ENCODE measurements around the gene DDRGK1. TPM values are rescaled to one million over a fixed set of nuclear protein-coding genes. Genes with fewer than 3 reads are reported as not detected.

The DDRGK1 gene
- total and polyA plus RNA-seq, 2 of the 4 experiments (the other 2 are of a cell fraction): 12.2 to 29.6 TPM

GRCh38 chr20:3244613-3245012, 40.1 kb upstream of the DDRGK1 start:
- no peaks in the 10 kb centered on the region; the same call in 1 of the 2 replicates for H3K4me1 ChIP-seq (ENCODE audit: control insufficient read depth, insufficient read depth, low read length)
- H3K27me3 ChIP-seq (ENCODE audit: control insufficient read depth, insufficient read depth, low read length): peaks cover 10% of the 10 kb centered on the region; the same call in 1 of the 2 replicates
- H2AK9ac ChIP-seq (replicated peaks; ENCODE audit: low read depth, low read length, poor library complexity): no peak overlapping the region
- H3K56ac ChIP-seq (ENCODE audit: extremely low read depth, insufficient read depth, low read length): no peak overlapping the region
- H3K9me1 ChIP-seq (ENCODE audit: insufficient read depth, low read length): no peaks in the 10 kb centered on the region
- CTCF ChIA-PET: no interaction called here
- in situ Hi-C loops (cut with MboI; ENCODE audit: low sequenced_read_pairs) (no loop called here), dilution Hi-C loops (cut with HindIII; ENCODE audit: low sequenced_read_pairs, unreplicated experiment) (no loop called here), intact Hi-C loops (cut with micrococcal nuclease) (no loop called here)
- H3K23ac ChIP-seq (ENCODE audit: low read depth, low read length): no peak overlapping the region
- H2BK5ac ChIP-seq (ENCODE audit: low read depth, low read length, poor library complexity, severe bottlenecking): no peak overlapping the region
- H3K14ac ChIP-seq (replicated peaks; ENCODE audit: low read depth, low read length): no peak overlapping the region
- H3K4me2 ChIP-seq (ENCODE audit: low read depth, low read length): no peak overlapping the region
- DNase-seq (no peak), ATAC-seq (ENCODE audit: low read depth) (no peak)
- H2BK20ac ChIP-seq (ENCODE audit: low read depth, low read length): no peak overlapping the region
- no peaks in the 10 kb centered on the region for H3K9me3 ChIP-seq (ENCODE audit: control insufficient read depth, insufficient read depth, low read length)
- H2AK5ac ChIP-seq (ENCODE audit: low read depth, low read length): no peak overlapping the region
- no peaks in the 10 kb centered on the region for H4K20me1 ChIP-seq (ENCODE audit: insufficient read depth, low read length)
- no CpG with 5 or more reads among the region's 1 CpG for WGBS, 2 experiments (ENCODE audit: extremely low coverage in 2 of 2, insufficient read length in 1 of 2)
- no peak overlapping the region for H3K9ac ChIP-seq (ENCODE audit: low read depth, low read length)
- POLR2A ChIA-PET (ENCODE audit: unreplicated experiment): no interaction called here
- no peaks in the 10 kb centered on the region for H3K79me1 ChIP-seq (ENCODE audit: low read depth in 1 of 2, low read length in 2 of 2)
- no peak overlapping the region for H3K18ac ChIP-seq (ENCODE audit: low read depth, low read length)
- no peak overlapping the region for H2BK15ac ChIP-seq (ENCODE audit: low read depth, low read length)
- no peak overlapping the region for H4K5ac ChIP-seq (ENCODE audit: low read depth, low read length)
- no peak overlapping the region for H2AFZ ChIP-seq (replicated peaks; ENCODE audit: low read length, poor library complexity)
- H3K4me3 ChIP-seq (ENCODE audit: insufficient read depth, low read depth, low read length): no peak overlapping the region
- TF ChIP-seq POLR2A (IDR thresholded peaks at IDR 0.05; ENCODE audit: low read depth, low read length): no peak
- no peak for TF ChIP-seq CTCF (conservative IDR thresholded peaks at IDR 0.05; ENCODE audit: low read depth, low read length)
- TF ChIP-seq ELK1 (IDR thresholded peaks at IDR 0.05; ENCODE audit: borderline replicate concordance, low read depth, low read length): no peak
- TF ChIP-seq NFE2L2 (IDR thresholded peaks at IDR 0.05; ENCODE audit: low read depth, low read length): no peak
- TF ChIP-seq CHD1 (IDR thresholded peaks at IDR 0.05; ENCODE audit: low read depth, low read length): no peak
- no peak for TF ChIP-seq RFX5 (IDR thresholded peaks at IDR 0.05; ENCODE audit: low read depth, low read length)
- TF ChIP-seq RAD21 (IDR thresholded peaks at IDR 0.05; ENCODE audit: low read length): no peak
- no peak for TF ChIP-seq MAZ (IDR thresholded peaks at IDR 0.05; ENCODE audit: borderline replicate concordance, low read depth, low read length)
- no peak for TF ChIP-seq MAFK (IDR thresholded peaks at IDR 0.05; ENCODE audit: low read depth, low read length)
- no peak for TF ChIP-seq FOS (IDR thresholded peaks at IDR 0.05; ENCODE audit: low read depth, low read length)
- TF ChIP-seq CEBPB (IDR thresholded peaks at IDR 0.05; ENCODE audit: low read depth, low read length): no peak
- TF ChIP-seq USF2 (IDR thresholded peaks at IDR 0.05; ENCODE audit: low read depth, low read length): no peak
- no peak for TF ChIP-seq RCOR1 (IDR thresholded peaks at IDR 0.05; ENCODE audit: insufficient replicate concordance, low read length)
- TF ChIP-seq BHLHE40 (IDR thresholded peaks at IDR 0.05; ENCODE audit: low read depth, low read length): no peak
- no peak overlapping the region for H2BK120ac ChIP-seq (ENCODE audit: low read depth, low read length)
- H3K27ac ChIP-seq (ENCODE audit: insufficient read depth, low read length): no peak overlapping the region
- no peaks in the 10 kb centered on the region for H3K36me3 ChIP-seq (ENCODE audit: control insufficient read depth, insufficient read depth, low read length)
- no peak overlapping the region for H4K91ac ChIP-seq (ENCODE audit: insufficient read depth, low read depth, low read length)
- no TSS peak for BruUV-seq (replicated peaks)
- no peak overlapping the region for H4K8ac ChIP-seq (ENCODE audit: low read depth in 2 of 2, low read length in 2 of 2)
- H3K4ac ChIP-seq (ENCODE audit: low read depth, low read length): no peak overlapping the region

Measured in IMR-90 (cell line).